Thyroid gland (tissue), 4 donors: ENCODE data around the gene NRG4. TPM values are rescaled to one million over a fixed set of nuclear protein-coding genes. Genes with fewer than 3 reads are reported as not detected.
"Not testable (repeated sequence)": the region's sequence is repeated elsewhere in the genome, so short reads cannot be mapped to it uniquely, and the experiment has no call there.

Source experiments
- DNase-seq, 2 donors: peaks; one replicate each; pipeline ENCODE4 v3.0.0-alpha.2; 2019
- H3K27ac ChIP-seq, 3 donors: fragments of 200-600 bp; sonication (generic); 1 replicate in 2 of 3; 2 replicates in 1 of 3; pipeline ENCODE4 v1.5.1; 2016 to 2019; ENCODE audit warnings: mild to moderate bottlenecking in 1 of 3, moderate library complexity in 1 of 3
- H3K27me3 ChIP-seq: fragments of 200-600 bp; sonication (generic); one replicate; pipeline ENCODE4 v1.5.1; 2019
- H3K36me3 ChIP-seq, 2 donors: fragments of 200-600 bp; sonication (generic); one replicate each; pipeline ENCODE4 v1.5.1; 2016 to 2019
- H3K4me1 ChIP-seq, 2 donors: fragments of 200-600 bp; sonication (generic); one replicate each; pipeline ENCODE4 v1.5.1; 2017 to 2019
- H3K4me3 ChIP-seq, 3 donors: fragments of 200-600 bp; sonication (generic); replicated peaks in 1 of 3; 1 replicate in 2 of 3; 2 replicates in 1 of 3; pipeline ENCODE4 v1.5.1; 2016; ENCODE audit warnings: mild to moderate bottlenecking in 1 of 3
- H3K9me3 ChIP-seq: fragments of 200-600 bp; sonication (generic); one replicate; pipeline ENCODE4 v1.5.1; 2017
- POLR2A ChIP-seq, 2 donors: fragments of 450-650 bp; IDR thresholded peaks; one replicate each; pipeline ENCODE4 v1.6.1; 2017; ENCODE audit warnings: antibody characterized with exemption in 2 of 2, mild to moderate bottlenecking in 2 of 2, moderate library complexity in 1 of 2
- WGBS, 2 donors: methylation state at CpG; one replicate each; pipeline ENCODE4 v1.1.5; 2017; 5-methylcytosine and 5-hydroxymethylcytosine counted together
- intact Hi-C: fragments of 100-400 bp; cut with DNase I; formaldehyde crosslinking; loops from one replicate; pipeline ENCODE4 v1.15.1; 2023
- total RNA-seq, 4 donors: library from RNA; depleted of rRNA; stranded (reverse); fragments of >200 nt; gene quantifications; one replicate each; pipeline ENCODE4 v1.2.3, GENCODE V29; 2016
- TF ChIP-seq, protein P1 (sequence below), 6 experiments: fragments of 200-600 bp in 3 of 6; fragments of 450-650 bp in 3 of 6; sonication (generic) in 3 of 6; IDR thresholded peaks; one replicate each; pipeline ENCODE4 v1.5.1; 2016 to 2019; ENCODE audit warnings: antibody characterized with exemption in 6 of 6, mild to moderate bottlenecking in 2 of 6, inconsistent platforms in 1 of 6, moderate library complexity in 1 of 6

Gene NRG4
- total RNA-seq, 4 donors from 2014 or later: not detected

DNA sequence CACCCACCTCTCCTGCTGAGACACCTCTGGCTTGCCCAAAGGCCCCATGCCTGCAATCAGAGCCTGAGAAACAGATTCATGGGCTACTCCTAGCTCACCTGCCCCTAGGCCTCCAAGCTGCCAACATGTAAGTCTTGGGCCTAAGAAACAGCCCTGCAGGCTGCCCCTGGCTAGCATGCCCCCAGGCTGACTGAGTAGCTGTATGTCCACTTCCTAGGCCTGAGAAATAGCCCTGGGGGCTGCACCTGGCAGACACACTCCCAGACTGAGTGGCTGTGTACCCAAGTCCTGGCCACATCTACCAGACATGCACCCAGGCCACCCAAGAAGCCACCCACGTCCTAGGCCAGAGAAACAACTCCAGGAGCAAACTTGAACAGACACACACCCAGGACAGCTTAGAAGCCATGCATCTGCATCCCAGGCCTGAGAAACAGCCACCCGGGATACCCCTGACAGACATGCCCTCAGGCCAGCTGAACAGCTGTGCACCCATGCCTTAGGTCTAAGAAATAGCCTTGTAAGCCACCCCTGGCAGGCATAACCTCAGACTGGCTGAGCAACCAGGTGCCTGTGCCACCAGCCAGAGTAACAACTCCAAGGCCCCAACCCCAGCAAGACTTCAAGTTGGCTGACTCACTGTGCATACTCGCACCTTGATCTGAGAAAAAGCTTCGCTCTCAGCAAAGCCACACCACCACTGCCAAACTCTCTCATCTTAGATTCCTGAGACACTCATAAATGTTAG, 12.0 kb upstream of the NRG4 start:
- DNase-seq: no peak
- Histone ChIP-seq H3K4me1 (no peaks in the 10 kb centered on the region), H3K9me3 (no peaks in the 10 kb centered on the region), H3K27ac (no peak overlapping the region), H3K4me3 (no peak overlapping the region), H3K27me3 (no peaks in the 10 kb centered on the region), H3K36me3 (no peaks in the 10 kb centered on the region)
- 96 to 100% methylated on average over 2 of the region's 4 CpGs for WGBS, 2 donors
- intact Hi-C loops: no loop called here
- TF ChIP-seq, protein P1, sequence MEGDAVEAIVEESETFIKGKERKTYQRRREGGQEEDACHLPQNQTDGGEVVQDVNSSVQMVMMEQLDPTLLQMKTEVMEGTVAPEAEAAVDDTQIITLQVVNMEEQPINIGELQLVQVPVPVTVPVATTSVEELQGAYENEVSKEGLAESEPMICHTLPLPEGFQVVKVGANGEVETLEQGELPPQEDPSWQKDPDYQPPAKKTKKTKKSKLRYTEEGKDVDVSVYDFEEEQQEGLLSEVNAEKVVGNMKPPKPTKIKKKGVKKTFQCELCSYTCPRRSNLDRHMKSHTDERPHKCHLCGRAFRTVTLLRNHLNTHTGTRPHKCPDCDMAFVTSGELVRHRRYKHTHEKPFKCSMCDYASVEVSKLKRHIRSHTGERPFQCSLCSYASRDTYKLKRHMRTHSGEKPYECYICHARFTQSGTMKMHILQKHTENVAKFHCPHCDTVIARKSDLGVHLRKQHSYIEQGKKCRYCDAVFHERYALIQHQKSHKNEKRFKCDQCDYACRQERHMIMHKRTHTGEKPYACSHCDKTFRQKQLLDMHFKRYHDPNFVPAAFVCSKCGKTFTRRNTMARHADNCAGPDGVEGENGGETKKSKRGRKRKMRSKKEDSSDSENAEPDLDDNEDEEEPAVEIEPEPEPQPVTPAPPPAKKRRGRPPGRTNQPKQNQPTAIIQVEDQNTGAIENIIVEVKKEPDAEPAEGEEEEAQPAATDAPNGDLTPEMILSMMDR (IDR thresholded peaks at IDR 0.05): no peak
- TF ChIP-seq POLR2A (IDR thresholded peaks at IDR 0.05): no peak

DNA sequence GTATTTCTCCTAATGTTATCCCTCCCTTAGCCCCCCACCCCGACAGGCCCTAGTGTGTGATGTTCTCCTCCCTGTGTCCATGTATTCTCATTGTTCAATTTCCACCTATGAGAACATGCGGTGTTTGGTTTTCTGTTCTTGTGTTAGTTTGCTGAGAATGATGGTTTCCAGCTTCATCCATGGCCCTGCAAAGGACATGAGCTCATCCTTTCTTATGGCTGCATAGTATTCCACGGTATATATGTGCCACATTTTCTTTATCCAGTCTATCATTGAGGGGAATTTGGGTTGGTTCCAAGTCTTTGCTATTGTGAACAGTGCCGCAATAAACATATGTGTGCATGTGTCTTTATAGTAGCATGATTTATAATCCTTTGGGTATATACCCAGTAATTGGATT, 1.2 kb upstream of the NRG4 start:
- H3K9me3 ChIP-seq, H3K27me3 ChIP-seq, H3K27ac ChIP-seq, H3K4me3 ChIP-seq, DNase-seq, intact Hi-C loops, H3K36me3 ChIP-seq, H3K4me1 ChIP-seq: not testable (repeated sequence)
- 98 to 99% methylated on average over 4 of the region's 4 CpGs for WGBS, 2 donors

GRCh38 chr15:76010613-76011012, 1.6 kb downstream of the NRG4 start:
- intact Hi-C loops: no loop called here
- Histone ChIP-seq H3K4me1 (no peaks in the 10 kb centered on the region), H3K36me3 (no peaks in the 10 kb centered on the region), H3K4me3 (no peak overlapping the region), H3K9me3 (no peaks in the 10 kb centered on the region), H3K27ac (no peak overlapping the region), H3K27me3 (no peaks in the 10 kb centered on the region)
- DNase-seq: no peak
- TF ChIP-seq, protein P1 (IDR thresholded peaks at IDR 0.05): no peak
- no peak for TF ChIP-seq POLR2A (IDR thresholded peaks at IDR 0.05)
- 66 to 92% methylated on average over 2 of the region's 2 CpGs for WGBS, 2 donors

GRCh38 chr15:76006136-76006778, 6.0 kb downstream of the NRG4 start:
- Histone ChIP-seq H3K36me3 (no peaks in the 10 kb centered on the region), H3K9me3 (no peaks in the 10 kb centered on the region), H3K4me1 (no peaks in the 10 kb centered on the region), H3K4me3 (no peak overlapping the region), H3K27ac (no peak overlapping the region), H3K27me3 (no peaks in the 10 kb centered on the region)
- TF ChIP-seq, protein P1 (IDR thresholded peaks at IDR 0.05): no peak
- no peak for TF ChIP-seq POLR2A (IDR thresholded peaks at IDR 0.05)
- 46 to 69% methylated on average over 2 of the region's 2 CpGs for WGBS, 2 donors
- no peak for DNase-seq
- intact Hi-C loops: no loop called here

- intact Hi-C loops: no loop called here
- no peak for DNase-seq
- Histone ChIP-seq H3K4me3 (no peak overlapping the region), H3K36me3 (no peaks in the 10 kb centered on the region), H3K4me1 (no peaks in the 10 kb centered on the region), H3K27me3 (no peaks in the 10 kb centered on the region), H3K27ac (no peak overlapping the region), H3K9me3 (no peaks in the 10 kb centered on the region)
- TF ChIP-seq, protein P1 (IDR thresholded peaks at IDR 0.05): no peak
- no peak for TF ChIP-seq POLR2A (IDR thresholded peaks at IDR 0.05)
Measured at GRCh38 chr15:76003364-76003763, 8.9 kb downstream of the NRG4 start.
